Lower lobe of right lung (tissue), 2 donors: ENCODE results near the gene FGF14. TPM values are rescaled to one million over a fixed set of nuclear protein-coding genes. Genes with fewer than 3 reads are reported as not detected.
A peak's percentile ranks its signal among the peaks of the same experiment; 100 is the strongest.

ENCODE experiments used
- ATAC-seq, 2 donors: fragments of 200-7000 bp; cut with Tn5 transposase; one replicate each; pipeline ENCODE4 v1.9.1; 2020 to 2022; ENCODE audit warnings: mild to moderate bottlenecking in 2 of 2, moderate library complexity in 2 of 2
- DNase-seq: peaks from one replicate; pipeline ENCODE4 v3.0.0-alpha.2; 2020
- H3K27ac ChIP-seq: fragments of 200-600 bp; one replicate; pipeline ENCODE4 v1.8.0; 2022
- H3K27me3 ChIP-seq: fragments of 200-600 bp; one replicate; pipeline ENCODE4 v1.8.0; 2022; ENCODE audit warnings: low read depth
- H3K36me3 ChIP-seq: fragments of 200-600 bp; one replicate; pipeline ENCODE4 v1.8.0; 2022; ENCODE audit warnings: mild to moderate bottlenecking
- H3K4me1 ChIP-seq: fragments of 200-600 bp; one replicate; pipeline ENCODE4 v1.8.0; 2022
- H3K4me3 ChIP-seq: fragments of 200-600 bp; one replicate; pipeline ENCODE4 v1.8.0; 2022; ENCODE audit warnings: mild to moderate bottlenecking
- H3K9me3 ChIP-seq: fragments of 200-600 bp; one replicate; pipeline ENCODE4 v1.8.0; 2022
- CTCF ChIP-seq: fragments of 200-600 bp; IDR thresholded peaks from one replicate; pipeline ENCODE4 v1.8.0; 2022; ENCODE audit warnings: antibody characterized with exemption, mild to moderate bottlenecking
- intact Hi-C: fragments of 100-400 bp; cut with DNase I; formaldehyde crosslinking; loops from one replicate; pipeline ENCODE4 v1.11.0; 2022
- total RNA-seq: library from RNA; stranded (reverse); fragmentation: NEBNext Ultra II Directional; extraction: Animal tissue kit (Norgen Biotek cat#: 25700); gene quantifications from one replicate; pipeline ENCODE4 v1.2.1, GENCODE V29; 2021
- donor health status: DM: no; HTN: yes; CAD: no; lungs with severe emphysema.

The FGF14 gene
- total RNA-seq, 1 donor from 2014 or later = 5.0 TPM

- Histone ChIP-seq H3K9me3 (no peaks in the 10 kb centered on the region), H3K27ac (no peak overlapping the region), H3K27me3 (no peaks in the 10 kb centered on the region), H3K4me1 (no peaks in the 10 kb centered on the region), H3K4me3 (no peak overlapping the region), H3K36me3 (no peaks in the 10 kb centered on the region)
- intact Hi-C loops = no loop called here
- ATAC-seq = no peak
- TF ChIP-seq CTCF = no peak
- DNase-seq = no peak
These were observed 89.9 kb downstream of the FGF14 start for GRCh38 chr13:102311901-102312300.

- Histone ChIP-seq H3K4me1 (no peaks in the 10 kb centered on the region), H3K27me3 (no peaks in the 10 kb centered on the region), H3K36me3 (no peaks in the 10 kb centered on the region), H3K4me3 (no peak overlapping the region), H3K27ac (no peak overlapping the region), H3K9me3 (no peaks in the 10 kb centered on the region)
- ATAC-seq (no peak), DNase-seq (no peak)
- TF ChIP-seq CTCF = no peak
- intact Hi-C loops = no loop called here
These were observed 90.4 kb downstream of the FGF14 start for GRCh38 chr13:102311419-102311796.

GRCh38 chr13:102310691-102311418 is 91.0 kb downstream of the FGF14 start:
- Histone ChIP-seq H3K27me3 (no peaks in the 10 kb centered on the region), H3K27ac (no peak overlapping the region), H3K9me3 (no peaks in the 10 kb centered on the region), H3K4me1 (no peaks in the 10 kb centered on the region), H3K36me3 (no peaks in the 10 kb centered on the region), H3K4me3 (no peak overlapping the region)
- no peak for ATAC-seq
- TF ChIP-seq CTCF = no peak
- DNase-seq = no peak
- intact Hi-C loops = no loop called here

GRCh38 chr13:102309110-102309509 is 92.7 kb downstream of the FGF14 start:
- intact Hi-C loops = no loop called here
- DNase-seq = peak; percentile 44
- no peaks in the 10 kb centered on the region for H3K36me3 ChIP-seq
- peak; percentile 64 to 65 for ATAC-seq
- no peaks in the 10 kb centered on the region for H3K4me1 ChIP-seq
- no peak overlapping the region for H3K27ac ChIP-seq
- TF ChIP-seq CTCF = no peak
- H3K4me3 ChIP-seq = no peak overlapping the region
- no peaks in the 10 kb centered on the region for H3K27me3 ChIP-seq
- no peaks in the 10 kb centered on the region for H3K9me3 ChIP-seq

- TF ChIP-seq CTCF = no peak
- Histone ChIP-seq H3K36me3 (no peaks in the 10 kb centered on the region), H3K4me1 (no peaks in the 10 kb centered on the region), H3K4me3 (no peak overlapping the region), H3K9me3 (no peaks in the 10 kb centered on the region), H3K27ac (no peak overlapping the region), H3K27me3 (no peaks in the 10 kb centered on the region)
- DNase-seq = no peak
- intact Hi-C loops = no loop called here
- ATAC-seq = no peak
These were observed 99.3 kb downstream of the FGF14 start for GRCh38 chr13:102302534-102302933.
